Esophagus squamous epithelium (tissue), 4 donors: ENCODE measurements around the gene CYB561D2.

Experiments
- POLR2A ChIP-seq, 4 donors: fragments of 450-650 bp; IDR thresholded peaks; one replicate each; pipeline ENCODE4 v1.6.1; 2017; ENCODE audit warnings: antibody characterized with exemption in 4 of 4, mild to moderate bottlenecking in 4 of 4, moderate library complexity in 3 of 4
- TF ChIP-seq, protein P1 (sequence below), 6 experiments: fragments of 450-650 bp in 4 of 6; fragments of 200-600 bp in 2 of 6; sonication (generic) in 2 of 6; IDR thresholded peaks; one replicate each; pipeline ENCODE4 v1.5.1; 2016 to 2019; ENCODE audit warnings: antibody characterized with exemption in 6 of 6, mild to moderate bottlenecking in 4 of 6, moderate library complexity in 4 of 6

DNA sequence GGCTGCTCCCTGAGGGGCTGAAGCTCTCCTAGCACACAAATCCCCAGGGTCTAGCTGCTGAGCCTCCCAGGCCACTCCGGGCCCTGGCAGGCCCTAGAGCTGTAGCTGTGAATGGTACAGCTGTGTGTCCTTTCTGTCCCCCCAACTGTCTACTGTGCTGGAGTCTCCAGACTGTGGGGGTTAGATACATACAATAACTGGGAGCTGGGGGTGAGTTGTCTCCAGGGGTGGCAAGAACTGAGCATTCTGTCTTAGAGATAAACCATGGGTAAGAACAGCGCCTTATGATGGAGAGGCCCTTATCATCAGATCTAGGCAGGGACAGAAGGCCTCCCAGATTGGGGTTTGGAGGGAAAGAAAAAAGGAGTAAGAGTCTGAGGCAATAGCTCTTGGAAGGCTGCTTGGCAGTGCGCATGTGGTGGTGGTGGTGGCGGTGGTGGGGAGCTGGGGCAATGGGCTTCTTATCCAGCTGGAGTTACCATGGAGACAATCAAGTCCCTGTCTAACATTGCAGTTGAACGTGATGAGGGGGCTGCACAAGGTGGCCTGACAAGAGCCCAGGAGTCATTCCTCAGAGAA, 3.6 kb downstream of the CYB561D2 start:
- TF ChIP-seq, protein P1, sequence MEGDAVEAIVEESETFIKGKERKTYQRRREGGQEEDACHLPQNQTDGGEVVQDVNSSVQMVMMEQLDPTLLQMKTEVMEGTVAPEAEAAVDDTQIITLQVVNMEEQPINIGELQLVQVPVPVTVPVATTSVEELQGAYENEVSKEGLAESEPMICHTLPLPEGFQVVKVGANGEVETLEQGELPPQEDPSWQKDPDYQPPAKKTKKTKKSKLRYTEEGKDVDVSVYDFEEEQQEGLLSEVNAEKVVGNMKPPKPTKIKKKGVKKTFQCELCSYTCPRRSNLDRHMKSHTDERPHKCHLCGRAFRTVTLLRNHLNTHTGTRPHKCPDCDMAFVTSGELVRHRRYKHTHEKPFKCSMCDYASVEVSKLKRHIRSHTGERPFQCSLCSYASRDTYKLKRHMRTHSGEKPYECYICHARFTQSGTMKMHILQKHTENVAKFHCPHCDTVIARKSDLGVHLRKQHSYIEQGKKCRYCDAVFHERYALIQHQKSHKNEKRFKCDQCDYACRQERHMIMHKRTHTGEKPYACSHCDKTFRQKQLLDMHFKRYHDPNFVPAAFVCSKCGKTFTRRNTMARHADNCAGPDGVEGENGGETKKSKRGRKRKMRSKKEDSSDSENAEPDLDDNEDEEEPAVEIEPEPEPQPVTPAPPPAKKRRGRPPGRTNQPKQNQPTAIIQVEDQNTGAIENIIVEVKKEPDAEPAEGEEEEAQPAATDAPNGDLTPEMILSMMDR (IDR thresholded peaks at IDR 0.05), result no peak
- TF ChIP-seq POLR2A (IDR thresholded peaks at IDR 0.05), result no peak
